Fibroblast of mammary gland (primary cell): Measurements from ENCODE around the gene TMEM106C.

Source experiments
- DNase-seq: peaks from one replicate; pipeline ENCODE4 v3.0.0-alpha.2; 2010; ENCODE audit warnings: low read depth
- H3K4me3 ChIP-seq: 2 replicates; pipeline ENCODE4 v1.5.1; 2011; ENCODE audit warnings: low read depth, mild to moderate bottlenecking, low read length, moderate library complexity; ENCODE audit not compliant: control insufficient read depth
- TF ChIP-seq, protein P1 (sequence below): conservative IDR thresholded peaks from 2 replicates; pipeline ENCODE4 v1.5.1; 2011; ENCODE audit warnings: low read depth, low read length, inconsistent platforms; ENCODE audit not compliant: control insufficient read depth, insufficient read depth

The TMEM106C gene

DNA sequence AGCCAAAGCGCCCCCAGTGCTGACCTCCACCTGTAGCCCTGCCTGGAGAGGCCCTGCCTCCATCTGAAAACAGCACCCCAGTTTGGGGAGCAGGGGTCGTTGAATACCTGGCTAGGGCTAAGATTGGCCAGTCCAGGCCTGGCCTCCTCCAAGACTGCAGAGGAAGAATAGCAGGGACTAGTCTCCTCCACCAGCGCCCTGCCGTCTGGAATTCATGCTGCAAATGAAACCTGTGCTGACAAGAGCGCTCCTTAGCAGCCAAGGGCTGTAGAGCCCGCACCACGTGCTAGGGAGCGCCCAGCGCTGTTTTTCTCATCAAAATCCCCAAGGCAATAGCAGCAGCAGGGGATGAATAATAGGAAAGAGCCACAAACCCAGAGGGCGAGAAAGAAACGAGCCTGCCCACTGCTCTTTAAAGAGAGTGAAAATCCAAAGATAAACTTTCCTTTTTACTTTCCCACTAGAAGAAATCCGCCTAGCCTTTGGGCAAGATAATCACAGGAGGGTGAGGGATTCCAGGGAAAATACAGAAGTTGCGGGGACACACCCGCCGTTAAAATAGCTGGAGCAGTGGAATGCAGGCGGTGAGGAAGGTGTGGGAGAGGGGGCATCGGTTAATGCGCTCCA lies 37.6 kb downstream of the TMEM106C start:
- peak overlapping the region; percentile 60 for H3K4me3 ChIP-seq
- DNase-seq, result peak; percentile 69
- TF ChIP-seq, protein P1, sequence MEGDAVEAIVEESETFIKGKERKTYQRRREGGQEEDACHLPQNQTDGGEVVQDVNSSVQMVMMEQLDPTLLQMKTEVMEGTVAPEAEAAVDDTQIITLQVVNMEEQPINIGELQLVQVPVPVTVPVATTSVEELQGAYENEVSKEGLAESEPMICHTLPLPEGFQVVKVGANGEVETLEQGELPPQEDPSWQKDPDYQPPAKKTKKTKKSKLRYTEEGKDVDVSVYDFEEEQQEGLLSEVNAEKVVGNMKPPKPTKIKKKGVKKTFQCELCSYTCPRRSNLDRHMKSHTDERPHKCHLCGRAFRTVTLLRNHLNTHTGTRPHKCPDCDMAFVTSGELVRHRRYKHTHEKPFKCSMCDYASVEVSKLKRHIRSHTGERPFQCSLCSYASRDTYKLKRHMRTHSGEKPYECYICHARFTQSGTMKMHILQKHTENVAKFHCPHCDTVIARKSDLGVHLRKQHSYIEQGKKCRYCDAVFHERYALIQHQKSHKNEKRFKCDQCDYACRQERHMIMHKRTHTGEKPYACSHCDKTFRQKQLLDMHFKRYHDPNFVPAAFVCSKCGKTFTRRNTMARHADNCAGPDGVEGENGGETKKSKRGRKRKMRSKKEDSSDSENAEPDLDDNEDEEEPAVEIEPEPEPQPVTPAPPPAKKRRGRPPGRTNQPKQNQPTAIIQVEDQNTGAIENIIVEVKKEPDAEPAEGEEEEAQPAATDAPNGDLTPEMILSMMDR, result no peak

DNA sequence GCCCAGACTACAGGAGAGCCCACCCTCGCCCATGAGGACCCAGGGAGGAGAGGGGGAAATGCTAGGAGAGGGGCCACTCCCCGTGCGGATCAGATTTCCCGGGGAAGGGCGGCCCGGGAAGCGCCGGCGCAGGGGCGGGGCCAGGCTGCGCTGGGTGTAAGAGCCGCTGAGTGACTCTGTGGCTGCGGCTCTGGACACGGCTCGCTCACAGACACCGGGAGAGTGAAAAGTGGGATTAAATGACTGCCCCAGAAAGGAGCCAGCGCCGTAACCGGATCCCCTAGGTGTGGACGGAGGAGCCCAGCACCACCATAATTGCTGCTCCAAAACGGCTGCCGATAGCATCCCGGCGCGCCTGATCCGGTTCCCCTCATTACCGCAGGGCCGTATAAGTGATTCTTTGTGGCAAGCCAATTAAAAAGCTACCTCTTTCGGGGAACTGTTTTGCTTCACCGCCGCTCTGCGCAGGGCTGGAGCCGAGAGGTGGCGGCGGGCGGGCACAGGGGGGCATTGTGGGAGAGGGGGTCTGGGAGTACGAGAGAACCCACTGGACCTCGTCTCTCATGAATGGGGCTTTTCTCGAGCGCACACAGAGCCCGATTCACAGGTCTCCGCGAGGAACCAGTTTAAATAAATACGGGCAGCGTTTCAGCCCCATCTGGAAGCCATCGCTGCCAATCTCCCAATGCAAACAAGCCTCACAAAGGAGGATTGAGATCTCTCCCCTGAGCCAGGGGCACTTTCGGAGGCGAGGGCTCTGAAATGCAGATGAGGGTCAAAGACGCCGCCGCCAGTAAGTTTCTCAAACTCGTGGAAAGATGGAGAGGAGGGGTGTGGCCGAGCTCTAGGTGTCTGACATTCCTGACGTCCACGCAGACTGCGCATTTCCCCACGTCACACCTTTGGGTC lies 38.4 kb downstream of the TMEM106C start:
- TF ChIP-seq, protein P1, result no peak
- peak; percentile 26 for DNase-seq

DNA sequence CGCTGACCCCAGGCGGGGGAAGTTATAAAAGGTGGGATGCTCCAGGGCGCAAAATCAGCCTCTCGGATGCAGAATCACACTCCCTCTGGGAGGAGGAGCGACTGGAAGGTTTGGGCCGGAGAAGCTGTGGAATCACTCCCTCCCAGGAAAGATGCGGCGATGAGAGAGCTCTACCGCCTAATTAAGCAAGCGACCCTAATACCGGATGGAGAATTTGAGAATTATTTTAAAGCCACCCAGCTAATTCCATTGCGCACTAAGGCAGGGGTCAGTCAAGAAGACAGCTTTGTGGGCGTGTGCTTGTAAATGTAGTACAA lies 39.0 kb downstream of the TMEM106C start:
- peak overlapping the region; percentile 60 for H3K4me3 ChIP-seq
- TF ChIP-seq, protein P1, result no peak

More for the DNA sequence above, 38.4 kb downstream of the TMEM106C start:
- H3K4me3 ChIP-seq, result peak overlapping the region; percentile 60

DNA sequence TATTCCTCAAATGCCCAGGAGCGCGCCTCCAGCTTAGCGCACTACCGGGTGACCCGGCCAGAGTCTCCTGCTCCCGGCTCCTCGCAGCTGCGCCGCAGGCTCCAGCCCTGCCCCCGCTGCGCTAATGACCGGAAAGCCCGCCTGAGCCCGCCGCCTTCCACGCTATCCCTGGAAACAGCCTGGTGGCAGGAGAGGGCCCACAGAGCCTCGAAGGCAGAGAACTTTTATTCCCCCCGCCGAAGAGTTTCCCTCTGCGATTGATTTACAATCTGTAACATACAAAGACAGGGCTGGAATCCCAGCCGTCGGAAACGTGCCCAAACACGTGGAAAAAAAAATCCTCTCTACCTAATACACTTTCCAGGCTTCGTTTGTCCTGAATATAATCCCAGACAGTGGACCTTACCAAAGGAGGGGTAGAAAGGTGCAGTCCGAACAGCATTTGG lies 39.4 kb downstream of the TMEM106C start:
- H3K4me3 ChIP-seq, result peak overlapping the region; percentile 60
- DNase-seq, result peak; percentile 27
- TF ChIP-seq, protein P1, result no peak

More for the DNA sequence above, 39.0 kb downstream of the TMEM106C start:
- DNase-seq, result no peak

DNA sequence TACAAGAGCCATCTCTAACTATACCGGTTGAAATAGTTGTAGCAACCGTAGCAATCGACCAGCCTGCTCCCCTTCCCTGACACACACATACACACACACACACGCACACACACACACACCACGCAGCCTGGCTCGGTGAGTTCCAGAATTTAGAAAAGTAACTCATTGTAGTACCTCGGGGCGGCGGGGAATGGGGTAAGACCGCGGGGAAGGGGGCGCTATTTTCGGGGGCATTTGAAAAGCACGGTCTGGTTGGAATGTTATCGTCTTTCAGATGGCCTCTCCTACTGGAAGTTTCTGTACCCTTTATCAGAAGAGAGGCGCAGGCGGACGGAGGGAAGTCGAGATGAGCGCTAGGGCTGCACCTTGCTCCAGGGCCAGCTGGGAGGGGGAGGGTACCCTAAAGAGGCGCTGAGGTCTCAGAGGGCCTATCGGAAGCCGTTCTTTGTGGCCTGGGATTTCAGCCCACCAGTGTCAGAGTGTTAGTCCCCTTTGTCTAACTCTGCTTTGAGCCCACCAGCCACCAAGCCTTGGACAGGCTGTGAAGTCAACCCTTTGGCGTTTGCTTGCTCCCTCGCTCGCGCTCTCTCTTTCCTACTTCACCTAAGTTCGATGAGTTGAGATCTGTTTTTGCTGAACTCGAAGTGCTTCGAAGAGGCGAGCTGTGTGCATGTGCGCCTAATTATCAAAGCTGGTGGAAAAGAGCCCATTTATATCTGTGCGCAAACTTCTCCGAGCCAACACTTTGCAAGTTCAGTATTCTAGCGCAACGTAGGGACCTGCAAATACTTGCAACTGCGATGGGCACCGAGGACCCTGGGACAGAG lies 40.0 kb downstream of the TMEM106C start:
- TF ChIP-seq, protein P1, result no peak
- DNase-seq, result no peak
- H3K4me3 ChIP-seq, result no peak overlapping the region

DNA sequence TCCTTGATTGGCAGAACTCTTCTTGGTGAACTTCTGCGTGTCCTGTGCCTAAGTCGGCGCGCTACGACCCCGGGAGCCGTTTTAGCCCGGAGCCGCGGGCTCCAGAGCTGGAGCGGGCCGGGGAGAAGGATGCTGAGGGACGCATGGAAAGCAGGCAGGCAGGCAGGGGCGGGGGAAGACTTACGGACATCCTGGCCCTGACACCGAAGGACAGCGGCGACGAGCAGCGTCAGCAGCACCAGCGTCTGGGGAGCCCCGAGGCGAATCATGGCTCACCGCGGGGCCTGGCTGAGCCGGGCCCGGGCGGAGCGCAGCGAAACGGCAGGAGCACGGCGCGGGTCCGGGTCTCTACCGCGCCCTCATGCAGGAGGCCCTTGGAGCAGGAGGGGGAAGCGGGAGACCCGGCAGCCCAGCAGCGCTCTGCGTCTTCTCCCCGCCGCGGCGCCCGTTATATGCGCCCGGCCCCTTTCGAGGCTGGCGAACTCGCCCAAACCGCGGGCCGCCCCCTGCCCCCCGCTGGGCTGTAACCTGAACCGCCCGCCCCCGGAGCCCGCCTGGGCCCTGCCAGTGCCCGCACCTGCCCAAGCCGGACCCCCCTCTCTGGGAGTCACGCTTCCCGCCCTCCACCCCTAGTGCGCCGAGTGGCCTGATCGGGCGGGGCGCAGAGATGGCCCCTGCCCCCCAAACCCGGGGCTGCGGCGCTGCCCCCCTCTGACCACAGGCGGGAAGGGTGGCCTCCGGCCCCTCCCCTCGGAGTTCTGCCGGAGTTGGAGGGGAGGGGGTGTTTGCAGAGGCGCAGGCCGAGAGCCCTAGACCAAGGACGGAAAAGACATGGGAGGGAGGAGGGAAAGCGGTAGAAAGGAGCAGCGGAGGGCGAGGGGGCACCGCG lies 40.9 kb downstream of the TMEM106C start, which contains the start of gene COL2A1:
TSS of gene COL2A1 (minus strand) at position 424 of the 889 bp plus-strand sequence. CDS start at position 269, 155 bp downstream.
- no peak for DNase-seq
- TF ChIP-seq, protein P1, result no peak
- H3K4me3 ChIP-seq, result no peak within 1 kb of the TSS
